ENCODE data around the gene TLE2. TPM values are rescaled to one million over a fixed set of nuclear protein-coding genes. Genes with fewer than 3 reads are reported as not detected.

TLE2 gene
- total RNA-seq, 4 donors from 2014 or later, result 4.6 to 45.2 (median 29.2) TPM

GRCh38 chr19:3008994-3009393 lies 20.1 kb downstream of the TLE2 start:
- no peaks in the 10 kb centered on the region for H3K36me3 ChIP-seq
- no peak overlapping the region for H3K27ac ChIP-seq
- H3K27me3 ChIP-seq, result no peaks in the 10 kb centered on the region
- no peak for TF ChIP-seq CTCF (IDR thresholded peaks at IDR 0.05)
- no peak for TF ChIP-seq POLR2A (IDR thresholded peaks at IDR 0.05)
- no peak for DNase-seq
- H3K9me3 ChIP-seq, result no peaks in the 10 kb centered on the region
- no peaks in the 10 kb centered on the region for H3K4me1 ChIP-seq
- H3K4me3 ChIP-seq, result no peak overlapping the region

GRCh38 chr19:3007975-3008374 lies 21.1 kb downstream of the TLE2 start:
- Histone ChIP-seq H3K4me1 (no peaks in the 10 kb centered on the region), H3K27me3 (no peaks in the 10 kb centered on the region), H3K36me3 (no peaks in the 10 kb centered on the region), H3K4me3 (no peak overlapping the region), H3K27ac (no peak overlapping the region), H3K9me3 (no peaks in the 10 kb centered on the region)
- no peak for TF ChIP-seq CTCF (IDR thresholded peaks at IDR 0.05)
- TF ChIP-seq POLR2A (IDR thresholded peaks at IDR 0.05), result no peak
- DNase-seq, result no peak

- H3K36me3 ChIP-seq, result no peaks in the 10 kb centered on the region
- no peaks in the 10 kb centered on the region for H3K4me1 ChIP-seq
- H3K27me3 ChIP-seq, result no peaks in the 10 kb centered on the region
- TF ChIP-seq POLR2A (IDR thresholded peaks at IDR 0.05) (no peak), CTCF (IDR thresholded peaks at IDR 0.05) (no peak)
- no peak overlapping the region for H3K27ac ChIP-seq
- H3K4me3 ChIP-seq, result no peak overlapping the region
- no peak for DNase-seq
- no peaks in the 10 kb centered on the region for H3K9me3 ChIP-seq
Measured at GRCh38 chr19:3006075-3006767, 22.9 kb downstream of the TLE2 start.

GRCh38 chr19:3005345-3005744 lies 23.7 kb downstream of the TLE2 start:
- H3K27ac ChIP-seq, result no peak overlapping the region
- H3K4me1 ChIP-seq, result no peaks in the 10 kb centered on the region
- no peak for DNase-seq
- no peak overlapping the region for H3K4me3 ChIP-seq
- TF ChIP-seq POLR2A (IDR thresholded peaks at IDR 0.05) (no peak), CTCF (IDR thresholded peaks at IDR 0.05) (no peak)
- H3K9me3 ChIP-seq, result no peaks in the 10 kb centered on the region
- no peaks in the 10 kb centered on the region for H3K27me3 ChIP-seq
- H3K36me3 ChIP-seq, result no peaks in the 10 kb centered on the region

GRCh38 chr19:3004522-3004921 lies 24.6 kb downstream of the TLE2 start:
- Histone ChIP-seq H3K27ac (no peak overlapping the region), H3K36me3 (no peaks in the 10 kb centered on the region), H3K4me1 (no peaks in the 10 kb centered on the region), H3K9me3 (no peaks in the 10 kb centered on the region), H3K27me3 (no peaks in the 10 kb centered on the region), H3K4me3 (no peak overlapping the region)
- TF ChIP-seq POLR2A (IDR thresholded peaks at IDR 0.05) (no peak), CTCF (IDR thresholded peaks at IDR 0.05) (no peak)
- DNase-seq, result no peak

- H3K36me3 ChIP-seq, result no peaks in the 10 kb centered on the region
- H3K4me3 ChIP-seq, result no peak overlapping the region
- H3K9me3 ChIP-seq, result no peaks in the 10 kb centered on the region
- no peak for TF ChIP-seq POLR2A (IDR thresholded peaks at IDR 0.05)
- H3K4me1 ChIP-seq, result no peaks in the 10 kb centered on the region
- H3K27me3 ChIP-seq, result no peaks in the 10 kb centered on the region
- no peak for DNase-seq
- H3K27ac ChIP-seq, result no peak overlapping the region
Measured at GRCh38 chr19:3003046-3003445, 26.0 kb downstream of the TLE2 start.
